GM10266 (cell line): ENCODE measurements around the gene MUC13.
"Not testable (repeated sequence)": the region's sequence is repeated elsewhere in the genome, so short reads cannot be mapped to it uniquely, and the experiment has no call there.

ENCODE experiments used
- DNase-seq: peaks from one replicate; pipeline ENCODE4 v3.0.0; 2012; ENCODE audit errors: extremely low spot score
- TF ChIP-seq, protein P1 (sequence below): IDR thresholded peaks from 2 replicates; pipeline ENCODE4 v1.5.1; 2012; ENCODE audit warnings: mild to moderate bottlenecking, low read depth; ENCODE audit not compliant: control insufficient read depth, insufficient read depth; ENCODE audit errors: missing control alignments

Gene MUC13

DNA sequence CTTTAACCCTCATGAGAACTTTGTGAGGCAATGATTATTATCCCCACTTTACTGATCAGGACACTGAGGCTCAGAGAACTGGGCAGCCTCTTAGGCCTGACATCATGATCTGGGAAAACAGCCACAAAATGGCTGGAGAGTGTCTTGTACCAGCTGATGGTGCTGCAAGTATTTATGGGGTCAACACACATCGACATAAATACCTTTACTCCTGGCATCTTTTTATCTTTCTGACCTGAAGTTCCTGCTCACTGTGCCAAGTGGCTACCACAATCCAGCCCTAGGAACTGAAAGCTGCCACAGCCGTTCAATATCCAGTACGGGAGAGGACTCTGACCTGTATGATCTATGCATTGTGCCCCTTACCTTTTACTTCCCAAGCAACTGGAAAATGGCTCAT, 29.2 kb upstream of the MUC13 start:
- TF ChIP-seq, protein P1, sequence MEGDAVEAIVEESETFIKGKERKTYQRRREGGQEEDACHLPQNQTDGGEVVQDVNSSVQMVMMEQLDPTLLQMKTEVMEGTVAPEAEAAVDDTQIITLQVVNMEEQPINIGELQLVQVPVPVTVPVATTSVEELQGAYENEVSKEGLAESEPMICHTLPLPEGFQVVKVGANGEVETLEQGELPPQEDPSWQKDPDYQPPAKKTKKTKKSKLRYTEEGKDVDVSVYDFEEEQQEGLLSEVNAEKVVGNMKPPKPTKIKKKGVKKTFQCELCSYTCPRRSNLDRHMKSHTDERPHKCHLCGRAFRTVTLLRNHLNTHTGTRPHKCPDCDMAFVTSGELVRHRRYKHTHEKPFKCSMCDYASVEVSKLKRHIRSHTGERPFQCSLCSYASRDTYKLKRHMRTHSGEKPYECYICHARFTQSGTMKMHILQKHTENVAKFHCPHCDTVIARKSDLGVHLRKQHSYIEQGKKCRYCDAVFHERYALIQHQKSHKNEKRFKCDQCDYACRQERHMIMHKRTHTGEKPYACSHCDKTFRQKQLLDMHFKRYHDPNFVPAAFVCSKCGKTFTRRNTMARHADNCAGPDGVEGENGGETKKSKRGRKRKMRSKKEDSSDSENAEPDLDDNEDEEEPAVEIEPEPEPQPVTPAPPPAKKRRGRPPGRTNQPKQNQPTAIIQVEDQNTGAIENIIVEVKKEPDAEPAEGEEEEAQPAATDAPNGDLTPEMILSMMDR, result no peak
- no peak for DNase-seq

- TF ChIP-seq, protein P1, result no peak
- no peak for DNase-seq
Measured at GRCh38 chr3:124962403-124962940, 27.9 kb upstream of the MUC13 start.

DNA sequence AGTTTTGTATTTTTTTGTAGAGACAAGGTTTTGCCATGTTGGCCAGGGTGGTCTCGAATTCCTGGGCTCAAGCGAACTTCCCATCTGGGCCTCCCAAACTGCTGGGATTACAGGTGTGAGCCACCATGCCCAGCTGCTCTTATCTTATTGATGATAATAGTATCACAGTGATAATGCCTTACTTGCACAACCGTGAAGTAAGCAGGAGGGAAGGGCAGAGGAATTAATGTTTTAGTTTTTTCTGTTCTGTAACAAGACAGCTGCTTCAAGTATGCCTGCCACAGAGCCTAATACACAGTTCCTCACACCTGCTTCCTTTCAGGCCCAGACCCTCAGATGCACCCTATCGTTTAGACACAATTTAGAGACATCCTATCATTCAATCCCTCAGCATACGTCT, 26.1 kb upstream of the MUC13 start:
- DNase-seq, result no peak
- TF ChIP-seq, protein P1, result no peak

GRCh38 chr3:124960105-124960504, 25.6 kb upstream of the MUC13 start:
- no peak for DNase-seq
- TF ChIP-seq, protein P1, result no peak

DNA sequence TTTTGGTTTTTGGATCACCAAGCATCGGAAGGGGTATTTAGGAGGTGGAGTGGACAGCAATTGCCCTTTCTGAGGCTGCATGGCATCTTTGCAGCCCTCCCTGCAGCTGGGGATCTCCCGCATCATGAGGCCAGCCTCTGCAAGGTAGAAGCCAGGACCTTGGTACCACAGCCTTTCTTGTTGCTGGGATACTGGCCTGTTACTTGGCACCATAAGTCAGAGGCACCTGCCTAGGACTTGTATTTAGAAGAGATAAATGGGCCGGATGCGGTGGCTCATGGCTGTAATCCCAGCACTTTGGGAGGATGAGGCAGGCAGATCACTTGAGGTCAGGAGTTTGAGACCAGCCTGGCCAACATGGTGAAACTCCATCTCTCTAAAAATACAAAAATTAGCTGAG, 23.4 kb upstream of the MUC13 start:
- DNase-seq, result not testable (repeated sequence)

DNA sequence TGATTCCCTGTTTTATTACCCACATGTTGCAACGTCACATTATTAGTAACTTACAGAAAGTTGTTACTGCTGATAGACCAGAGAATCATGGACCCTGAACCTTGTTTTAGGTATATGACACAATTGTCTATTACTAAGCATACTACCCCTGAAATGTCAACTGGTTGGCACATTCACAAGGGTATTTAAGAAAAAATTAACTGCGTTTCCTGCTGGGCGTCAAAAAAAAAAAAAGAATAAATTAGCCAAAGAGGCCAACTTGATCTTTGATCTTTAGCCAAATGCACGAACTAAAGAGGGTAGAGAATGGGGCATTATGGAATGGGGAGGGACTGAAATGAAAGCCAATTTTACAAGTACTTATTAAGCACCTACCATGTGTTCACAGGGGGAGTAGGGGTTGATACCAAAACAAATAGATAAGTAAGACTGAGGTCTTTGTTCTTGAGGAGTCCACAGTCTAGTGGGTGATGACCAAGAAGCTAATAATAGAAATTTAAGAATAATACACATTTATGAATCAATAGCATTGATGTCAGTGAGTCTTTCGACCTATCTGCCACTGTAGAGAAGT, 17.8 kb upstream of the MUC13 start:
- TF ChIP-seq, protein P1, result no peak
- no peak for DNase-seq

DNA sequence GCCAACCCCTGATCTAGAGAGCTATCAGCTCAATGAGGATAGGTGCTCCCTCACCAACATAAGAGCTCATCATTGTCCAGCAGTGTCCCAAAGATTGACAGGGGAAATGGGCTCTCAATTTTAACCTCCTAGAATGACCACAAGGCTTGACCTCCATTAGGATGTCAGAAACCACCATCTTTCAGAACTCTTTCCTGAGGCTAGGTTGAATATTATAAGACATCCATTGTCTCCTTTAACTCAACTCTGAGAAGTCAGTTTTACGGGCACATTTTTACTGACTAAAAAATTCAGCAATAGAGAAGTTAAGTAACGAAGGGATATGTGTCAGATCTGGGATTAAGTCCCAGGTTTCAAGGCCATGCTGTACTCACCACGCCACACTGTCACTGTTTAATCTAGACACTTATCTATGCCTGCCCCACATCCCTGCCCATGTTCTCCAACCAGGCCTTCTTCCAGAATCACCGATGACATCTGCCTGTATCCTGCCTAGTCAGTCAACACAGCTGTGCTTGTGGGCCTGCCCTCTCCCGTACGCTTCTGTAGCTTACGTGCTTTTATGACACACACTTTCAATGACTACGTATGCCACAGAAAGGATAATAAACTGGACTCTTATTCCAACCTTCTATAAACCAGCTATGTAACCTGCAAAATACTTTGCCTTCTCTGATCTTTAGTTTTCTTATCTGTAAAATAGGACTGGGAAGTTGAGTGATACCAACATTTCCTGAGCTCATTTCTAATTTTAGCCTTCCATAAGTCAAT, 17.1 kb upstream of the MUC13 start:
- no peak for DNase-seq
- TF ChIP-seq, protein P1, result no peak
